GM18502 (cell line): ENCODE results near the gene RANBP9.

Experiments
- ATAC-seq: cut with Tn5 transposase; IDR thresholded peaks from one replicate; pipeline ENCODE4 v1.9.1; 2021; ENCODE audit warnings: mild to moderate bottlenecking; ENCODE audit not compliant: unreplicated experiment, poor library complexity

The RANBP9 gene

GRCh38 chr6:13660893-13661292 lies 50.7 kb downstream of the RANBP9 start:
- ATAC-seq: no peak

GRCh38 chr6:13660273-13660672 lies 51.4 kb downstream of the RANBP9 start:
- ATAC-seq: no peak

- no peak for ATAC-seq
Measured at GRCh38 chr6:13655700-13656099, 55.9 kb downstream of the RANBP9 start.

- ATAC-seq: no peak
Measured at GRCh38 chr6:13654496-13654895, 57.1 kb downstream of the RANBP9 start.

GRCh38 chr6:13653296-13653695 lies 58.3 kb downstream of the RANBP9 start:
- no peak for ATAC-seq

- no peak for ATAC-seq
Measured at GRCh38 chr6:13649393-13649792, 62.2 kb downstream of the RANBP9 start.

GRCh38 chr6:13648850-13649249 lies 62.8 kb downstream of the RANBP9 start:
- ATAC-seq: no peak

GRCh38 chr6:13643125-13643524 lies 68.5 kb downstream of the RANBP9 start:
- no peak for ATAC-seq

GRCh38 chr6:13641315-13641714 lies 70.3 kb downstream of the RANBP9 start:
- no peak for ATAC-seq

- ATAC-seq: no peak
Measured at GRCh38 chr6:13638626-13639025, 73.0 kb downstream of the RANBP9 start.

GRCh38 chr6:13638014-13638413 lies 73.6 kb downstream of the RANBP9 start:
- ATAC-seq: no peak

- no peak for ATAC-seq
Measured at GRCh38 chr6:13635948-13636658, 75.5 kb downstream of the RANBP9 start.

GRCh38 chr6:13633343-13633742 lies 78.3 kb downstream of the RANBP9 start:
- no peak for ATAC-seq

GRCh38 chr6:13630499-13630898 lies 81.1 kb downstream of the RANBP9 start:
- no peak for ATAC-seq

- ATAC-seq: no peak
Measured at GRCh38 chr6:13629459-13630116, 82.0 kb downstream of the RANBP9 start.

GRCh38 chr6:13624871-13625288 lies 86.8 kb downstream of the RANBP9 start:
- ATAC-seq: peak; percentile 58

- no peak for ATAC-seq
Measured at GRCh38 chr6:13617066-13617465, 94.6 kb downstream of the RANBP9 start.

- ATAC-seq: peak; percentile 26
Measured at GRCh38 chr6:13615792-13616120, 95.9 kb downstream of the RANBP9 start.

GRCh38 chr6:13614926-13615791 lies 96.5 kb downstream of the RANBP9 start, which contains the start of gene NOL7:
Gene NOL7 (plus strand): TSS chr6:13615335. CDS start chr6:13615359, 24 bp downstream.
- ATAC-seq: peak; percentile 90

GRCh38 chr6:13614126-13614925 lies 97.3 kb downstream of the RANBP9 start:
- peak; percentile 16 for ATAC-seq
